IPS-18a (cell line): ENCODE data around the gene TUBB.
"Not testable (repeated sequence)": the region's sequence is repeated elsewhere in the genome, so short reads cannot be mapped to it uniquely, and the experiment has no call there.

Source experiments
- H3K27ac ChIP-seq: one replicate; pipeline ENCODE4 v1.5.1; 2013; ENCODE audit warnings: low read length
- H3K27me3 ChIP-seq: one replicate; pipeline ENCODE4 v1.6.1; 2013; ENCODE audit warnings: mild to moderate bottlenecking, low read length; ENCODE audit not compliant: control insufficient read depth, insufficient read depth
- H3K36me3 ChIP-seq: one replicate; pipeline ENCODE4 v1.6.1; 2013; ENCODE audit warnings: low read depth, low read length; ENCODE audit not compliant: control insufficient read depth
- H3K4me1 ChIP-seq: one replicate; pipeline ENCODE4 v1.6.1; 2013; ENCODE audit warnings: low read depth, low read length; ENCODE audit not compliant: control insufficient read depth
- H3K4me3 ChIP-seq: one replicate; pipeline ENCODE4 v1.5.1; 2013; ENCODE audit warnings: low read length
- H3K9ac ChIP-seq: one replicate; pipeline ENCODE4 v1.6.1; 2013; ENCODE audit warnings: mild to moderate bottlenecking, low read length, moderate library complexity
- H3K9me3 ChIP-seq: one replicate; pipeline ENCODE4 v1.6.1; 2013; ENCODE audit warnings: low read depth, low read length; ENCODE audit not compliant: control insufficient read depth

Gene TUBB

DNA sequence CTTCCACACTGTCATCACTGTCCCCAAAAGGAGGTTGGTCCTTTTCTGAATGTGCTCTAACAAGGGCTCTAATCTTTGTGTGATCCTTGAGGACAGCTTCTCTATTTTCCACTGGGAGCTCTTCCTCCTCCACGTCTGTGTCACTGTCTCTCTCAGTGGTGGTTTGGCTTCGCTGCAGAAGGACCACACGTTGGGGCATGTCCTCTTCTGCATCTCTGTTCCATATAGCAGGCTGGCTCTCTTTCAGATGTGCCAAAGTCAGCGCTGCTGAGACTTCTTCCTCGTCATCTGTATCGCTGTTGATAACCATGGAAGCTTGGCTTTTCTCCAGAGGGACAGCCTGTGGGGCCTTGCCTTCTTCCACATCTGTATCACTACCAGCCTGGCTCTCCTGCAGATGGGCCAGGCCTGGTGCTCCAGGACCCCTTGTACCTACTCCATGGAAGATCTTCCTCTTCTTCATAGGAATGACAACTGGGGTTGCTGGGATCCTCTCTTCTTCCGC is 7.7 kb upstream of the TUBB start:
- Histone ChIP-seq H3K9ac (no peak overlapping the region), H3K27me3 (no peaks in the 10 kb centered on the region), H3K36me3 (peaks cover 66% of the 10 kb centered on the region), H3K4me1 (no peaks in the 10 kb centered on the region), H3K9me3 (no peaks in the 10 kb centered on the region), H3K27ac (no peak overlapping the region), H3K4me3 (no peak overlapping the region)

GRCh38 chr6:30714263-30714662 is 5.9 kb upstream of the TUBB start:
- peaks cover 8% of the 10 kb centered on the region for H3K4me1 ChIP-seq
- H3K9me3 ChIP-seq, result no peaks in the 10 kb centered on the region
- H3K27ac ChIP-seq, result no peak overlapping the region

DNA sequence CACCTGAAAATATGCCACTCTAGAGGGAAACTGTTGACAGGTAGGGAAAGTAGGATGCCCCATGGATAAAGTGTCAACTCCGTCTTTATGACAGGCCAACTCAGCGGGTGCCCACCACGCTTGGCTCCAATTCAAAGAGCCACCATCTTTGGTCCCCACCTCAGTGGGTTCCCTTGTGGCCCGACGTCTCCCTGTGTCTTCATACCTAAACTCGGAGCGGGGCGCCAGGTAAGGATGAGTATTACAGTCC is 3.3 kb upstream of the TUBB start:
- peaks cover 11% of the 10 kb centered on the region for H3K4me1 ChIP-seq
- peak overlapping the region; percentile 79 for H3K4me3 ChIP-seq
- no peaks in the 10 kb centered on the region for H3K27me3 ChIP-seq
- H3K27ac ChIP-seq, result peak overlapping the region; percentile 63
- H3K9ac ChIP-seq, result peak overlapping the region; percentile 73
- peaks cover 31% of the 10 kb centered on the region for H3K36me3 ChIP-seq
- no peaks in the 10 kb centered on the region for H3K9me3 ChIP-seq

More at GRCh38 chr6:30714263-30714662, 5.9 kb upstream of the TUBB start:
- H3K27me3 ChIP-seq, result no peaks in the 10 kb centered on the region
- no peak overlapping the region for H3K9ac ChIP-seq
- no peak overlapping the region for H3K4me3 ChIP-seq
- H3K36me3 ChIP-seq, result peaks cover 50% of the 10 kb centered on the region

- peaks cover 11% of the 10 kb centered on the region for H3K4me1 ChIP-seq
- peaks cover 31% of the 10 kb centered on the region for H3K36me3 ChIP-seq
- no peaks in the 10 kb centered on the region for H3K9me3 ChIP-seq
- peak within 1 kb of the TSS; percentile 97 for H3K27ac ChIP-seq
- peak within 1 kb of the TSS; percentile 88 for H3K9ac ChIP-seq
- H3K4me3 ChIP-seq, result peak within 1 kb of the TSS; percentile 97
- no peaks in the 10 kb centered on the region for H3K27me3 ChIP-seq
Measured at GRCh38 chr6:30717129-30717844, 2.9 kb upstream of the TUBB start, which contains the start of gene MDC1. MDC1 (minus strand) TSS chr6:30717281; CDS start chr6:30715175, 2,106 bp downstream.

DNA sequence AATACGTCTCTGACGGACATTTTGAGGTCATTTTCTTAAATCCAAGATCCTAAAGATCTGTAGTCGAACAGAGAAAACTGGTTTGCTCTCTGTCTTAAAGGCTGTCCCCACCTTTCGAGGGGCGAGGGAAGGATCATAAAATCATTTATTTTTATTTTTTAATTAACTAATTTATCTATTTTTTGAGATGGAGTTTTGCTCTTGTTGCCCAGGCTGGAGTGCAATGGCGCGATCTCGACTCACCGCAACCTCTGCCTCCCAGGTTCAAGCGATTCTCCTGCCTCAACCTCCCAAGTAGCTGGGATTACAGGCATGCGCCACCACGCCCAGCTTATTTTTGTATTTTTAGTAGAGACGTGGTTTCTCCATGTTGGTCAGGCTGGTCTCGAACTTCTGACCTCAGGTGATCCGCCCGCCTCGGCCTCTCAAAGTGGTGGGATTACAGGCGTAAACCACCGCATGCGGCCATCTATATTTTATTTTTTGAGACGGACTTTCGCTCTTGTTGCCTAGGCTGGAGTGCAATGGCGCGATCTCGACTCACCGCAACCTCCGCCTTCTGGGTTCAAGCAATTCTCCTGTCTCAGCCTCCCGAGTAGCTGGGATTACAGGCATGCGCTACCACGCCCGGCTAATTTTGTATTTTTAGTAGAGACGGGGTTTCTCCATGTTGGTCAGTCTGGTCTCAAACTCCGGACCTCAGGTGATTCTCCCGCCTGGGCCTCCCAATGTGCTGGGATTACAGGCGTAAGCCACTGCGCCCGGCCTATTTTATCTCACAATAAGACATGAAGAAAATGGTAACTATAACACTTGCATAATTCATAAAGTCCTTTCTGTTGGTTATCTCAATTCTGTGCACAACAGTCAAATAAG is 2.1 kb upstream of the TUBB start:
- Histone ChIP-seq H3K4me3 (peak overlapping the region; percentile 97), H3K4me1 (peaks cover 15% of the 10 kb centered on the region), H3K27ac (peak overlapping the region; percentile 97), H3K36me3 (peaks cover 31% of the 10 kb centered on the region), H3K9ac (peak overlapping the region; percentile 88)
- H3K9me3 ChIP-seq, H3K27me3 ChIP-seq: not testable (repeated sequence)

GRCh38 chr6:30719356-30719755 is 796 bp upstream of the TUBB start:
- no peaks in the 10 kb centered on the region for H3K27me3 ChIP-seq
- H3K9ac ChIP-seq, result peak overlapping the region; percentile 100
- H3K4me3 ChIP-seq, result peak overlapping the region; percentile 97
- peak overlapping the region; percentile 94 for H3K27ac ChIP-seq
- peaks cover 15% of the 10 kb centered on the region for H3K4me1 ChIP-seq
- no peaks in the 10 kb centered on the region for H3K9me3 ChIP-seq
- peaks cover 31% of the 10 kb centered on the region for H3K36me3 ChIP-seq

DNA sequence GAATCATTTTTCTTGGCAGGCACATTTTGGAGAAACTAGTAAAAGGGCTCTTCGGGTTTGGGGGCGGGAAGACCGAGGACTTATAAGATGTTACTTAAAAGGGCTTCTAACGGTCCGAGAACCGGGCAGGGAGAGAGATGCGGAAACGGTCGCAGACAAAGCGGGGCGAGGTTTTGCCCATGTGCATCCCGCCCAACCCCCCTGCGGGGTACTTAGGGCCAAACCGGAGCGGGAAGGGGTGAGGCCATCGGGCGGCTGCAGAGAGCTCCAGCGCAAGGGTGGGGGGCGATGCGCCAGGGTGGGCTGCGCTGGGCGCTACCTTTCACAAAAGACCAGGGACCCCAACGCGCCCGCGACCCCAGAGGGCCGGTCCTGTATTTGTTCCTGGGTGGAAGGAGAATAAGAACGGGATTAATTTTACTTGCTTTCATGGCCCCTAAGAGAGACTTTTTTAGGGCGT is 616 bp downstream of the TUBB start:
- Histone ChIP-seq H3K4me3 (peak overlapping the region; percentile 97), H3K9me3 (no peaks in the 10 kb centered on the region), H3K36me3 (peaks cover 41% of the 10 kb centered on the region), H3K9ac (peak overlapping the region; percentile 100), H3K27me3 (no peaks in the 10 kb centered on the region), H3K4me1 (peaks cover 15% of the 10 kb centered on the region), H3K27ac (peak overlapping the region; percentile 100)

- Histone ChIP-seq H3K27me3 (no peaks in the 10 kb centered on the region), H3K4me1 (peaks cover 15% of the 10 kb centered on the region), H3K9me3 (no peaks in the 10 kb centered on the region), H3K4me3 (peak overlapping the region; percentile 97), H3K27ac (peak overlapping the region; percentile 100), H3K36me3 (peaks cover 43% of the 10 kb centered on the region), H3K9ac (peak overlapping the region; percentile 100)
Measured at GRCh38 chr6:30721198-30722024, 1.3 kb downstream of the TUBB start.

- H3K27ac ChIP-seq, H3K27me3 ChIP-seq, H3K9me3 ChIP-seq: not testable (repeated sequence)
- Histone ChIP-seq H3K36me3 (peaks cover 43% of the 10 kb centered on the region), H3K4me1 (peaks cover 15% of the 10 kb centered on the region), H3K9ac (peak overlapping the region; percentile 100), H3K4me3 (peak overlapping the region; percentile 97)
Measured at GRCh38 chr6:30722025-30722279, 1.8 kb downstream of the TUBB start.

DNA sequence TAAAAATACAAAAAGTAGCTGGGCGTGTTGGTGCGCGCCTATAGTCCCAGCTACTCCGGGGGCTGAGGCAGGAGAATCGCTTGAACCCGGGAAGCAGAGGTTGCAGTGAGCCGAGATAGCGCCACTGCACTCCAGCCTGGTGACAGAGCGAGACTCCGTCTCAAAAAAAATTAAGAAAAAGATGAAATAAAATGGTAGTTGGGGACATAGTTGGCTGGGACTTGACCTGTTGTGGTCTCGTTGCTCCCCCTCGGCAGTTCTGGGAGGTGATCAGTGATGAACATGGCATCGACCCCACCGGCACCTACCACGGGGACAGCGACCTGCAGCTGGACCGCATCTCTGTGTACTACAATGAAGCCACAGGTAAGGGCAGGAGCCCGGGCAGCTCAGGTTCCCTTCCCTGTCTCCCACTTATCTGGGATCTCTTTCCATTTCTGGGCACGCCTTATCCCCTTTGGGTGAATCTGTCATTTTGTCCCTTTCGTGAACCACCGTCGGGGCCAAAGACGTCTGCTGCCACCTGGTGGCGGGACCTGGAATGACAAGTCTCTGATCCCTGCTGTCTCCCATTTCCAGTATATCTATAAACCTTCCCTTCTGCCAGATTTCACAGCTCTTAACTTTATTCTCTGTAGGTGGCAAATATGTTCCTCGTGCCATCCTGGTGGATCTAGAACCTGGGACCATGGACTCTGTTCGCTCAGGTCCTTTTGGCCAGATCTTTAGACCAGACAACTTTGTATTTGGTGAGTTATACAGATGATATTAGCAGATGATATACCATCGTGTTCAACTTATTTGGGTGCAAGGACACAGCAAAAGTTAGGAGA is 2.3 kb downstream of the TUBB start:
- H3K9me3 ChIP-seq, result no peaks in the 10 kb centered on the region
- H3K36me3 ChIP-seq, result peaks cover 43% of the 10 kb centered on the region
- peak overlapping the region; percentile 97 for H3K4me3 ChIP-seq

More for the DNA sequence above, 2.3 kb downstream of the TUBB start:
- Histone ChIP-seq H3K4me1 (peaks cover 15% of the 10 kb centered on the region), H3K27ac (no peak overlapping the region), H3K9ac (peak overlapping the region; percentile 100), H3K27me3 (no peaks in the 10 kb centered on the region)
